GM12878 (cell line): ENCODE measurements around the gene LGALS9C. TPM values are rescaled to one million over a fixed set of nuclear protein-coding genes. Genes with fewer than 3 reads are reported as not detected.
A peak's percentile ranks its signal among the peaks of the same experiment; 100 is the strongest.
"Not testable (repeated sequence)": the region's sequence is repeated elsewhere in the genome, so short reads cannot be mapped to it uniquely, and the experiment has no call there.

Source experiments
- ATAC-seq: fragments of 200-7000 bp; cut with Tn5 transposase; 3 replicates; pipeline ENCODE4 v1.9.1; 2020; ENCODE audit warnings: mild to moderate bottlenecking, moderate library complexity
- BruUV-seq: library from RNA; stranded (reverse); fragments of 400-500 nt; replicated peaks from 2 replicates; lab custom pipeline; 2021; lab: Mats Ljungman, UMichigan
- CTCF ChIA-PET: fragments of 300-600 bp; sonication (Branson Sonifier 250); formaldehyde crosslinking; extraction: SDS; loops from one replicate; lab custom pipeline; 2021; ENCODE audit warnings: inconsistent platforms; lab: Yijun Ruan, JAX
- POLR2A ChIA-PET: fragments of 350-600 bp; formaldehyde crosslinking; extraction: SDS; loops from one replicate; lab custom pipeline; 2021; ENCODE audit warnings: inconsistent platforms; lab: Charles Lee
- RAD21 ChIA-PET: fragments of 300-600 bp; sonication (Branson Sonifier 250); formaldehyde crosslinking; loops from one replicate; lab custom pipeline; 2023; ENCODE audit warnings: antibody characterized with exemption; ENCODE audit not compliant: unreplicated experiment; lab: Charles Lee
- SMC1A ChIA-PET: fragments of 300-600 bp; sonication (Branson Sonifier 250); formaldehyde crosslinking; loops from one replicate; lab custom pipeline; 2023; ENCODE audit not compliant: unreplicated experiment, uncharacterized antibody; lab: Charles Lee
- DNase-seq: peaks from one replicate; pipeline ENCODE4 v3.0.0-alpha.2; 2011; ENCODE audit warnings: low read depth, low spot score
- FAIRE-seq: peaks from 3 replicates; lab custom pipeline; 2011; peaks lifted over from hg19 to GRCh38; lab: Jason Lieb, UNC
- H2AFZ ChIP-seq: 2 replicates; pipeline ENCODE4 v1.6.0; 2011; ENCODE audit warnings: low read depth, low read length, control low read depth; ENCODE audit not compliant: control insufficient read depth
- H3K27ac ChIP-seq: 2 replicates; pipeline ENCODE4 v1.5.1; 2011; ENCODE audit warnings: control low read depth; ENCODE audit not compliant: control insufficient read depth, insufficient read depth
- H3K27me3 ChIP-seq, 2 experiments: replicated peaks in 1 of 2; 2 replicates each; pipeline versions ENCODE4 v1.6.0 to v1.6.1; 2011; ENCODE audit warnings: low read length in 1 of 2; ENCODE audit not compliant: control insufficient read depth in 2 of 2, insufficient read depth in 2 of 2
- H3K36me3 ChIP-seq, 2 experiments: 2 replicates each; pipeline ENCODE4 v1.5.1; 2011; ENCODE audit warnings: low read length in 1 of 2; ENCODE audit not compliant: control insufficient read depth in 2 of 2, insufficient read depth in 2 of 2
- H3K4me1 ChIP-seq: 2 replicates; pipeline ENCODE4 v1.6.1; 2011; ENCODE audit warnings: mild to moderate bottlenecking, low read length, moderate library complexity, mixed read lengths; ENCODE audit not compliant: control insufficient read depth, insufficient read depth
- H3K4me2 ChIP-seq: 2 replicates; pipeline ENCODE4 v1.6.0; 2011; ENCODE audit warnings: control low read depth; ENCODE audit not compliant: control insufficient read depth, insufficient read depth
- H3K4me3 ChIP-seq: fragments of 200-600 bp; sonication (generic); 2 replicates; pipeline ENCODE4 v1.5.1; 2016
- H3K79me2 ChIP-seq: 2 replicates; pipeline ENCODE4 v1.6.0; 2011; ENCODE audit warnings: low read length; ENCODE audit not compliant: control insufficient read depth, insufficient read depth
- H3K9ac ChIP-seq: 2 replicates; pipeline ENCODE4 v1.8.0; 2011; ENCODE audit warnings: low read length, control low read depth, mixed read lengths; ENCODE audit not compliant: control insufficient read depth, insufficient read depth
- H3K9me3 ChIP-seq: replicated peaks from 3 replicates; pipeline ENCODE4 v1.5.1; 2011; ENCODE audit warnings: mild to moderate bottlenecking, low read length; ENCODE audit not compliant: control insufficient read depth, insufficient read depth
- H4K20me1 ChIP-seq: 2 replicates; pipeline ENCODE4 v1.6.0; 2011; ENCODE audit not compliant: control insufficient read depth, insufficient read depth
- IKZF2 ChIP-seq, 2 experiments: fragments of 450-650 bp; IDR thresholded peaks; 2 replicates each; pipeline ENCODE4 v1.6.1; 2017; ENCODE audit warnings: mild to moderate bottlenecking in 2 of 2, moderate library complexity in 2 of 2
- WGBS: methylation state at CpG from one replicate; pipeline ENCODE4 v1.1.6; 2016; ENCODE audit warnings: low lambda C conversion rate; ENCODE audit not compliant: insufficient replicate concordance, insufficient coverage; ENCODE audit errors: missing lambda C conversion rate; 5-methylcytosine and 5-hydroxymethylcytosine counted together
- in situ Hi-C: fragments of 300-500 bp; cut with MboI; formaldehyde crosslinking; loops from 9 replicates; pipeline ENCODE4 v1.14.3; 2018; ENCODE audit warnings: mixed read lengths
- intact Hi-C: fragments of 100-400 bp; cut with micrococcal nuclease; formaldehyde crosslinking; loops from one replicate; pipeline ENCODE4 v1.14.2; 2022; ENCODE audit not compliant: unreplicated experiment
- polyA plus RNA-seq, 11 experiments: library from polyadenylated mRNA; depleted of rRNA in 4 of 11; unstranded in 6 of 11; stranded (reverse) in 5 of 11; fragments of >200 nt; fragmentation: Nextera tagmentation in 4 of 11; fragmentation: Illumina TruSeq in 1 of 11; extraction: Ambion mirVana in 4 of 11; extraction: Trizol in 1 of 11; gene quantifications; 1 replicate in 1 of 11; 2 replicates in 10 of 11; pipeline versions ENCODE4 v1.2.1 to v1.2.3, GENCODE V29; 2011 to 2016; ENCODE audit warnings: inconsistent platforms in 2 of 11, missing spikeins in 2 of 11, low read depth in 1 of 11
- total RNA-seq, 4 experiments: library from RNA; depleted of rRNA in 3 of 4; stranded (reverse); fragments of >200 nt in 3 of 4; fragmentation: Illumina TruSeq in 1 of 4; extraction: Trizol in 1 of 4; gene quantifications; 2 replicates each; pipeline versions ENCODE4 v1.2.1 to v1.2.3, GENCODE V29; 2013 to 2021

LGALS9C gene
- total and polyA plus RNA-seq, 10 of the 15 experiments (the other 5 are each of a cell fraction or from before 2014, with no cell fraction given) = 0.18 to 2.0 (median 1.1) TPM; not detected in 1

DNA sequence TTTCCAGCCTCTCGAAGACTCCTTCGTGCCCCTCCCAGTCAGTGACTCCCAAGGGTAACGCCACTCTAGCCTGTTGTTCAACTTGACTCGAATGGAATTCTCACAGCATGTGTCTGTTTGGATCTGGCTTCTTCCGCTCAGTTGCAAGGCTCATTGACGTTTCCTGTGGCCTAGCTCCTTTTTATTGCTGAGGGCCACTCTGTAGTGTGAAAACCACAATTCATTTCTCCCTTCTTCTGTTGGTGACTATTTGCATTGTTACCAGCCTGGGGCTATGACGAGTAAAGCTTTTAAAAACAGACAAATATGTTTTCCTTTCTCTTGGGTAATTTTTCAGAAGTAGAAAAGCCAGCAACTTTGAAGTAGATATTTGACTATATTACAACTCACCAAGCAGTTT lies 1.8 kb upstream of the LGALS9C start:
- 35% methylated on average over 4 of the region's 7 CpGs for WGBS
- H3K4me3 ChIP-seq, FAIRE-seq, BruUV-seq, H2AFZ ChIP-seq, RAD21 ChIA-PET, SMC1A ChIA-PET, H3K27ac ChIP-seq, H3K36me3 ChIP-seq, H3K4me2 ChIP-seq, POLR2A ChIA-PET, intact Hi-C loops, H3K4me1 ChIP-seq, H3K9me3 ChIP-seq, H3K9ac ChIP-seq, H4K20me1 ChIP-seq, H3K27me3 ChIP-seq, CTCF ChIA-PET, H3K79me2 ChIP-seq, in situ Hi-C loops: not testable (repeated sequence)
- TF ChIP-seq IKZF2 (IDR thresholded peaks at IDR 0.05) = peak in 1 of 2 experiments; percentile 30; a peak in 2 of 4 replicates
- ATAC-seq = peak; percentile 65
- DNase-seq = peak; percentile 13

DNA sequence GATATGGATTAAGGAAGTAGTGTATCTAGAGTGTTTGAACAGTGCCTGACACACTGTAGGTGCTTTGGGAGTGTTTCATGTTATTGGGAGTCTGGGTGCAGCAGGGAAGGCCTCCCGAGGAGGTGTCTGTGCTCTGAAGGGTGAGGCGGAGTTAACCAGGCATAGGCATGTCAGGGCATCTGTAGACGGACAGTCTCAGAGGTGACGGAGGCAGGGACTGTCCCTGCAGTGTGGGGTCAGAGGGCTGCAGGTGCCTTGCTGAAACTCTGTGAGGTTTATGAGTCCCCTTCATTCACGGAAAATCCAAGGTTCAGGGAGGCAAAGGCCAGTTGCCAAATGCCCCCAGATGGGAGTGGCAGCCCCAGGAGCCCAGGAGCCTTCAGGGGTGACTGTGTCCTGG lies 778 bp downstream of the LGALS9C start:
- H3K4me2 ChIP-seq, in situ Hi-C loops, DNase-seq, H3K36me3 ChIP-seq, H3K9ac ChIP-seq, CTCF ChIA-PET, H3K9me3 ChIP-seq, SMC1A ChIA-PET, POLR2A ChIA-PET, H2AFZ ChIP-seq, H3K4me1 ChIP-seq, RAD21 ChIA-PET, FAIRE-seq, BruUV-seq, intact Hi-C loops, H3K4me3 ChIP-seq, H3K27me3 ChIP-seq, H3K79me2 ChIP-seq, H3K27ac ChIP-seq, H4K20me1 ChIP-seq: not testable (repeated sequence)
- peak; percentile 22; the same call in 2 of the 3 replicates for ATAC-seq
- 50% methylated on average over 2 of the region's 5 CpGs for WGBS

DNA sequence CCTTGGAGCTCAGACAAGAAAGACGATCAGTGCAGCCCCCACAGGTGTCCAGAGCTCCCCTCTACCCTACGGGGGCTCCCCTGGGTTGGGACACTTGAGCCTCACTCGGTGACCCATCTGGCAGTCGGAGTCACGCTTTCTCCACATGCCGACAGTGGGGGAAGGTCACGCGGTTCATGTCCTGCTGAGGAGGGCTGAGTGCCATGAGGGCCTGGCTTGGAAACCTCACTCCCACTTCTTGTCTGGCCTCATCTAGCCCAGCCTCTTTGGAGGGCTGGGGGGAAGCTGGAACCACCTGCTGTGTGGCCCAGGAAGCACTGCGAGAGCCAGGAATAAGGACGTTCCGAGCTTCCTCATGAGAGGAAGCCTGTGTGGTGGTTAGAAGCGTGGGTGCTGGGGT lies 1.8 kb downstream of the LGALS9C start:
- H3K4me3 ChIP-seq, H3K27ac ChIP-seq, DNase-seq, BruUV-seq, H3K36me3 ChIP-seq, H3K27me3 ChIP-seq, H4K20me1 ChIP-seq, H3K9ac ChIP-seq, POLR2A ChIA-PET, SMC1A ChIA-PET, H2AFZ ChIP-seq, intact Hi-C loops, H3K4me1 ChIP-seq, H3K79me2 ChIP-seq, H3K9me3 ChIP-seq, H3K4me2 ChIP-seq, RAD21 ChIA-PET, FAIRE-seq, CTCF ChIA-PET, ATAC-seq, in situ Hi-C loops: not testable (repeated sequence)
- WGBS = 50% methylated on average over 6 of the region's 12 CpGs

DNA sequence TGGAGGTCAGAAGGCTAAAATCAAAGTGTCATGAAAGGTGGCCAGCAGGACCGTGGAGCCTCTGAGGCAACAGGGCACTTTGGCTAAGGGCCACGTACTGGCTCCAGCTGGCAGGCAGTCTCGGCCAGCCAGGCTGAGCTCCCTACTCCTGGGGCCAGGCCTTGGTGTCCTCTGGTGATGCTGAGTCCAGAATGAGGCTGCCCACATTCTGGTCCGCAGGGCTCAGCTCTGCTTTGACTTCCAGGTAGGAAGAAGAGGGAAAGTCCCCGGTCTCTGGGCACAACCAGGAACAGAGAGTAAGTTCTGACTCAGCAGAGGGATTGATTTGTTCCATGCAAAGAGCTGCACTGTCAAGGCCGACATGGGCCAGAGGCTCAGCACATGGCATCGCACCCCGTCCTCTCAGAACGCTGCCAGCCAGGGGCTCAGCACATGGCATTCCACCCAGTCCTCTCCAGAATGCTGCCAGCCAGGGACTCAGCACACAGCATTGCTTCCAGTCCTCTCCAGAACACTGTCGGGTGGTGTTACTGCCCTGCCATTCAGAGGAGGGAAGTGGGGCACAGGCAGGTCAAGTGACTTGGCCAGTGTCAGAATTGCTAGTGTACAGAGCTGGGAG lies 2.5 kb downstream of the LGALS9C start:
- H3K4me1 ChIP-seq, in situ Hi-C loops, RAD21 ChIA-PET, H3K4me2 ChIP-seq, intact Hi-C loops, H3K36me3 ChIP-seq, BruUV-seq, FAIRE-seq, H3K79me2 ChIP-seq, ATAC-seq, SMC1A ChIA-PET, POLR2A ChIA-PET, CTCF ChIA-PET, H3K27ac ChIP-seq, DNase-seq, H2AFZ ChIP-seq, H4K20me1 ChIP-seq, H3K27me3 ChIP-seq, H3K9me3 ChIP-seq, H3K4me3 ChIP-seq, H3K9ac ChIP-seq: not testable (repeated sequence)
- 92% methylated on average over 4 of the region's 10 CpGs for WGBS
